Measurements from ENCODE around the gene MCCC1.

MCCC1 gene

GRCh38 chr3:183080628-183081027 is 18.7 kb downstream of the MCCC1 start:
- no peak for TF ChIP-seq CTCF (IDR thresholded peaks at IDR 0.05)

- no peak for TF ChIP-seq CTCF (IDR thresholded peaks at IDR 0.05)
These were observed 24.4 kb downstream of the MCCC1 start for GRCh38 chr3:183074881-183075280.

GRCh38 chr3:183074261-183074660 is 25.0 kb downstream of the MCCC1 start:
- no peak for TF ChIP-seq CTCF (IDR thresholded peaks at IDR 0.05)

GRCh38 chr3:183073839-183074238 is 25.5 kb downstream of the MCCC1 start:
- no peak for TF ChIP-seq CTCF (IDR thresholded peaks at IDR 0.05)

GRCh38 chr3:183070892-183071291 is 28.4 kb downstream of the MCCC1 start:
- TF ChIP-seq CTCF (IDR thresholded peaks at IDR 0.05) = no peak

GRCh38 chr3:183069086-183069485 is 30.2 kb downstream of the MCCC1 start:
- no peak for TF ChIP-seq CTCF (IDR thresholded peaks at IDR 0.05)

- TF ChIP-seq CTCF (IDR thresholded peaks at IDR 0.05) = no peak
These were observed 34.8 kb downstream of the MCCC1 start for GRCh38 chr3:183064475-183064874.

- no peak for TF ChIP-seq CTCF (IDR thresholded peaks at IDR 0.05)
These were observed 37.7 kb downstream of the MCCC1 start for GRCh38 chr3:183061391-183062172.

Measured in LNCAP (cell line).